HG03378 (cell line): ENCODE measurements around the gene PCMT1.
"Not testable (repeated sequence)": the region's sequence is repeated elsewhere in the genome, so short reads cannot be mapped to it uniquely, and the experiment has no call there.

ENCODE experiments used
- ATAC-seq: cut with Tn5 transposase; IDR thresholded peaks from one replicate; pipeline ENCODE4 v1.9.1; 2021; ENCODE audit warnings: mild to moderate bottlenecking, moderate library complexity; ENCODE audit not compliant: unreplicated experiment

PCMT1 gene

GRCh38 chr6:149749082-149749593 is 403 bp upstream of the PCMT1 start:
- ATAC-seq = not testable (repeated sequence)

GRCh38 chr6:149750136-149750609 is 632 bp downstream of the PCMT1 start:
- ATAC-seq = peak; percentile 36

GRCh38 chr6:149751239-149751638 is 1.7 kb downstream of the PCMT1 start:
- ATAC-seq = no peak

DNA sequence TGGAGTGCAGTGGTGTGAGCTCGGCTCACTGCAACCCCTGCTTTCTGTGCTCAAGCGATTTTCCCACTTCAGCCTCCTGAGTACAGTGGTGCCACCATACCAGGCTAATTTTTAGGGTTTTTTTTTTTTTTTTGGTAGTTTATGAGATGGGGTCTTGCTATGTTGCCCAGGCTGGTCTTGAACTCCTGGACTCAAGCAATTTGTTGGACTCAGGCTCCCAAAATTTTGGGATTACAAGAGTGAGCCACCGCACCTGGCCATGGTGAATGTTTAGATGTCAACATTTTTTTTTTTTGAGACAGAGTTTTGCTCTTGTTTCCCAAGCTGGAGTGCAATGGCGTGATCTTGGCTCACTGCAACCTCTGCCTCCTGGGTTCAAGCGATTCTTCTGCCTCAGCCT is 2.4 kb downstream of the PCMT1 start:
- ATAC-seq = not testable (repeated sequence)

DNA sequence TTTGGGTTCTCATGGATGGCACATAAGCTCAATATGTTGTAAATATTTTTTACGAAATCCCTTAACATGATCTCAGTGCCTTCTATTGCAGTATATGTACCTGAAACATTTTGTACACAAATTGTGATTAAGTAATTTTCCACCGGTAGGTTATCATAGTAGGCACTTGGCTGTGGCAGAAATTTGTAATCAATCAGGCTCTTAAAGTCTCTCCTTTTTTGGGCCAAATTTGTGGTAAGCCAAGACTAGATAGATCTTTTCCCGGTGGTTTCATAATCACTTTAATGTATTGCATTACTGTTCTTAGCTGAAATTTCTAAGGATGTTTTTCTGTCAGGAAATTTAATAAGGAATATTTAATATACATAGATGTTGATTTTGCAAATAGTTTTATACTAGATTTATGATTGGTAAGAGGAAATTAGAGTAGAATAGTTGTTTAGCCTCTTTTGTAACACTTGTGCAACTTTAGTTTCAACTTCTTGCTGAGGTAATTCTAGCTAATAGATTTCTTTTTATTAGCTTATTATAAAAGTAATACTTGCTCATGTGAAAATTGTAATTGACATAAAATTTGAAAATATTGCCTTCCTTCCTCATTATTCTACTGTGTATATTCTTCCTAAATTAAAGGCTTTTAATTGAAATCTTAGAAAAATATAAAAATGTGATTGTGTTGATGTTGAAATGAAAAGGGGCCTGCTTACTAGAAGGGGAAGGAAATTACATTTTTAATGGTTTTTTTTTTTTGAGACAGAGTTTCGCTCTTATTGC is 3.2 kb downstream of the PCMT1 start:
- ATAC-seq = no peak

GRCh38 chr6:149753374-149753637 is 3.8 kb downstream of the PCMT1 start:
- ATAC-seq = not testable (repeated sequence)

GRCh38 chr6:149754548-149754947 is 5.0 kb downstream of the PCMT1 start:
- ATAC-seq = no peak

DNA sequence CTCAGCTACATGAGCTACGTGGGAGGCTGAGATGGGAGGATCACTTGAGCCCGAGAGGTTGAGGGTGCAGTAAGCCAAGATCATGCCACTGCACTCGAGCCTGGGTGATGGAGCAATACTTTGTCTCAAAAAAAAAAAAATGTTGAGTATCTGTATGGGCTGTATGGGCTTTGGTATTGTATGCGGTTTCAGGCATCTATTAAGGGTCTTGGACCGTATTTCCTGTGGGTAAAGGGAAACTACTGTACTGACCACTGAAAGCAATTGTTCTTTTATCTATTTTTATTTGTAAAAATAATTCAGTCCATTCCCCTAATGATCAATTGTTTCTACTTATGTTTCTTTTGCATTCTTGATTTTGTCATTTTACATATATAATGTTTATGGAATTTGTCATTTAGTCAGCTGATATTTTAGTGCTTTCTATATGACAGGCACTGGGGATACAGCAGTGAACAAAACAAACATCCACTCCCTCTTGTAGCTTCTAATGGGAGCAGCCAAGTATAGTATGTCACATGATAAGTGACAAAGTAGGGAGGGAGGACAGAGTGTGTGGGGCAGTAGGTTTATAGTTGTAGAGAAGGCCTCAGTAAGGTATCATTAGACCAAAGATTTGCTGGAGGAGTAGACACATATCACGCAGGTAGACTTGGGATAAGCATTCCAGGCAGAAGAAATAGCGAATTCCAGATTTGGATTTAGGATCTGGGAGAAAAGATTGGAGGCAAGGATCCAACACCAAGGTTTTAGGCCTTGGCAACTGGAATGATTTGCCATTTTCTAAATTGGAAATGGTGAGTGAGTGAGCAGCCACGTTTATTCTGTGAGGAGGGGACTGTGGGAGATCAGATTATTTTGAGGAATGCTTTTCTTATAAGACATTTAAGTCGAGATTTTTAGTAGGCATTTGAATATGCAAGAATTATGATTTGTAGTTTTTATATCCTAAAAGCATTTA is 6.0 kb downstream of the PCMT1 start:
- peak; percentile 78 for ATAC-seq

- no peak for ATAC-seq
Measured at GRCh38 chr6:149756261-149756636, 6.7 kb downstream of the PCMT1 start.

DNA sequence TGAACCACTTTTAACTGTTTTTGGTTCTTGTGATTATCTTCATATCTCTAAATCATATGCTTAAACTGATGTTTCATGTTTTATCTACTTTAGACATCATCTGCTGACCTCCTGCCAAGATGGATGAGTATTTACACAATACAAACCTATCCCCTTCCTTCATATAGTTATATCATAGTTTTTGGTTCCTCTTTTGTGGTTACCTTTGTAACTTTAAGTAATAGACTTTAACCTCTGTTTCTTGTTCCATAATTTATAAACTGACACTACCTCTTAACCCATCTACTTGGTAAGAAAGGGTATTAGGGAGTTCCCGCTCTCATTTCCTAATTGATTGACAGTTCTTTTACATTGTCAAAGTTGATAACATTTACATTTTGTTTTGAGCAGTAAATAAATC is 11.9 kb downstream of the PCMT1 start:
- peak; percentile 99 for ATAC-seq

DNA sequence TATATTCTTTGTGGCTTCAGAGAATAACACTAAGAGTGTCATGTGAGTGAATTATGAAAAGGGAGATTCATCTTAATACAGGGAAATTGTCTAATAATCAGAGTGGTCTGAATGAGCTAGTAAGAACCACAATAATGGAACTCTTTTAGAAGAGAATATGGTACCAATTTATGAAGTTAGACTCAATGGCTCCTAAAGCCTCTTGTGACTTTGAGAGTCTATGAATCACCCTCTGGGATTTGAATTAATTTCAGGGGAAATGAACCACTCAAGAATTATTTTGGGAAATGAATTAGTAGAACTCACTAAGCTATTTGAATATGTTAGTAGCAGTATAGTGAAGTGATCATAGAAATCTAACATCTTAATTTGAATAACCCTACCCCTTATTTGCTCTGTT is 14.3 kb downstream of the PCMT1 start:
- ATAC-seq = no peak

DNA sequence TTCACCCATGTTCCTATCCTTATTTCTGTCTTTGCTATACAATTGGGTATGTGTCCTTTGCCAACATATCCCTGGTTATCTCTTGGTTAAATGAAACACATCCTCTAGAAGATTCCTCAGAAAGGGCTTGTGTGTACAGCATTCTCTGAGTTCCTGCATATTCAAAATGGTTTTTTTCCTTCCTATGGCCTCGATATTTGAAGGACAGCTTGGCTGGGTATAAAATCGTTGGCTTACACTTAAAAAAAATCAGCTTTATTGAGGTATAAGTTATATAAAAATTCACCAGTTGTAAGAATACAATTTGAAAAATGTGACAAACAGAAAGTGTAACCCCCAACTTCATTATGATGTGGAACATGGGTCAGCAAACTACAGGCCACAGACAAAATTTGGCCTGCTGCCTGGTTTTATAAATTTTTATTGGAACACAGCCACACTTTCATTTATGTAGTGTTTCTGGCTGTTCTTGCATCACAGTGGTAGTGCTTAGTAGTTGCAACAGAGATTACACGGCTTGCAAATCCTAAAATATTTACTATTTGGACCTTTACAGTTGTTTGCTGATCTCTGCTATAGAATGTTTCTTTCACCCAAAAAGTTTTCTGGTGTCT is 16.7 kb downstream of the PCMT1 start:
- no peak for ATAC-seq

DNA sequence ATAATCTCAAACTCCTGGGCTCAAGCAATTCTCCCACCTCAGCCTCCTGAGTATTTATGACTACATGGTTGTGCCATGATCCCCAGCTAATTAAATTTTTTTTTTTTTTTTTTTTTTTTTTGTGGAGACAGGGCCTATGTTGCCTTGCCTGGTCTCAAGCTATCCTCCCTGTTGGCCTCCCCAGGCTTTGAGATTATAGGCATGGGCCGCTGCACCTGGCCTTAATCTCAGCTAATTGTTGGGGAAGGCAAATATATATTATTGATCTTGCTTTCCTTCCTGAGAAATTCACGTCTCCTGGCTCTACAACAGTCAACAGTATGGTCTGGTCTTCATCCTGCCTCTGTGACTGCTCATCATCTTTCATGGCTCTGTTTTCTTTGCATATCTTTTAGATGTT is 20.1 kb downstream of the PCMT1 start:
- no peak for ATAC-seq

- no peak for ATAC-seq
Measured at GRCh38 chr6:149771185-149771584, 21.6 kb downstream of the PCMT1 start.

DNA sequence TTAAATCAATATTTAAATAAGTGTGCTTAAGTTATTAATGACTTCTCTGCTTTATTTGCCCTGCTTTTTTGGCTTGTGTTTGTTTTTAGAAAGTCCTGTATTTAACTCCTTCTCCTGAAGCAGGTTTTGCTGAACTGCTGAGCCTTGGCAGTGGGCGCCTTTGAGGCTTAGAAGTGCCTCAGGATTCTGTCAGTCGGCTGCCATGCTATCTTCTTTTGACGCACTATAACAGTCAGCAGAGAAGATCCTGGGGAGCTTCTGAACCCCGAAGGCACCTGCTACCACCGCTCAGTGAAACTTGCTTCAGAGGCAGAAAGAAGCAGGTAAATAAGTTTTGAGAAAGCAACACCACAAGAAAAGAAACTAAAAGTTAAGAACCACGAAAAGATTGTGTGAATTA is 22.4 kb downstream of the PCMT1 start:
- ATAC-seq = no peak

- ATAC-seq = no peak
Measured at GRCh38 chr6:149777624-149778023, 28.1 kb downstream of the PCMT1 start.

- no peak for ATAC-seq
Measured at GRCh38 chr6:149779644-149779963, 30.1 kb downstream of the PCMT1 start.

- no peak for ATAC-seq
Measured at GRCh38 chr6:149781715-149782114, 32.2 kb downstream of the PCMT1 start.

DNA sequence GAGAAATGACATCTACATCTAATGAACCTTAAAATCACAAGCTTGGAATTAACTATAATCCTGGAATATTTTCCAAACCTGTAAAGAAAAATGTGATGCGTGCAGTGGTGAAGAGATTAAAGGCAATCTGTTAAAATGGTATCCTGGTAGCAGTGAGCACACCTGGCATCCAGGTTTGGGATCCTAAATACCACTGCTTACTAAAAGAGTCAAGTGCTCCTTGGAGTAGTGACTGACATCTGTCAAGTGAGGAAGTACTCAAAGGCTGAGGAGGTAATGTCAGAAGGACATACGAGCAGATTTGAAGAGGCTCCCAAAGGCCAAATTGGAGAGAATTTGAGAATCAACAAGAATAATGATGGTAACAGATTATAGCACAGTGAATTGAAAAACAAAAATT is 32.8 kb downstream of the PCMT1 start:
- ATAC-seq = no peak

DNA sequence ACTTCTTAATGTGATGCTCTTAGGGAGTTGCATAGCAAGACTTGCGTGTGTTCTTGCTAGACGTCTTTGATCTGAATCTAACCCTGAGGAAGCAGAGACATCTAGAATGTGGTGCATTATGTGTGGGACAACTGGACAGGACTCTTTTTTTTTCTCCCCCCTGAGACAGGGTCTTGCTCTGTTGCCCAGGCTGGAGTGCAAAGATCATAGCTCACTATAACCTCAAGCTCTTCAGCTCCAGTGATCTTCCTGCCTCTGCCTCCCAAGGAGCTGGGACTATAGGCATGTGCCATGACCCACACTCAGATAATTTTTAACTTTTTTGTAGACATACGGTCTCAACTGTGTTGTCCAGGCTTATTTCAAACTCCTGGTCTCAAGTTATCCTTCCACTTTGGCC is 34.0 kb downstream of the PCMT1 start:
- ATAC-seq = no peak

- ATAC-seq = no peak
Measured at GRCh38 chr6:149806127-149806526, 56.6 kb downstream of the PCMT1 start.

GRCh38 chr6:149809798-149810197 is 60.3 kb downstream of the PCMT1 start:
- ATAC-seq = no peak
